Keratinocyte (primary cell): ENCODE results near the gene BLNK. TPM values are rescaled to one million over a fixed set of nuclear protein-coding genes. Genes with fewer than 3 reads are reported as not detected.

Experiments used
- DNase-seq: peaks from one replicate; pipeline ENCODE4 v3.0.0-alpha.2; 2011; ENCODE audit warnings: low read depth, missing footprints, low spot score
- FAIRE-seq: peaks from 2 replicates; lab custom pipeline; 2011; peaks lifted over from hg19 to GRCh38; lab: Jason Lieb, UNC
- H2AFZ ChIP-seq: 2 replicates; pipeline ENCODE4 v1.6.0; 2012; ENCODE audit warnings: low read length, control low read depth, inconsistent platforms; ENCODE audit not compliant: control insufficient read depth
- H3K27ac ChIP-seq: 2 replicates; pipeline ENCODE4 v1.5.1; 2011; ENCODE audit warnings: low read length; ENCODE audit not compliant: control insufficient read depth, insufficient read depth
- H3K27me3 ChIP-seq: 3 replicates; pipeline ENCODE4 v1.6.0; 2011; ENCODE audit warnings: low read length; ENCODE audit not compliant: control insufficient read depth, insufficient read depth; ENCODE audit errors: extremely low read depth
- H3K36me3 ChIP-seq, 2 experiments: 2 replicates in 1 of 2; 3 replicates in 1 of 2; pipeline ENCODE4 v1.5.1; 2011; ENCODE audit warnings: low read length in 2 of 2, mild to moderate bottlenecking in 1 of 2; ENCODE audit not compliant: control insufficient read depth in 2 of 2, insufficient read depth in 2 of 2; ENCODE audit errors: extremely low read depth in 1 of 2
- H3K4me1 ChIP-seq: 3 replicates; pipeline ENCODE4 v1.5.1; 2011; ENCODE audit warnings: low read length; ENCODE audit not compliant: control insufficient read depth, insufficient read depth; ENCODE audit errors: extremely low read depth
- H3K4me2 ChIP-seq: 3 replicates; pipeline ENCODE4 v1.6.0; 2011; ENCODE audit warnings: low read depth, low read length; ENCODE audit not compliant: control insufficient read depth, insufficient read depth; ENCODE audit errors: extremely low read depth
- H3K4me3 ChIP-seq, 3 experiments: fragments of 200-600 bp in 1 of 3; sonication (generic) in 1 of 3; 2 replicates in 2 of 3; 3 replicates in 1 of 3; pipeline ENCODE4 v1.5.1; 2011 to 2016; ENCODE audit warnings: low read length in 3 of 3, mild to moderate bottlenecking in 3 of 3, control low read depth in 2 of 3, inconsistent platforms in 1 of 3, low read depth in 1 of 3, mixed read lengths in 1 of 3, mixed run types in 1 of 3, moderate library complexity in 1 of 3; ENCODE audit not compliant: control insufficient read depth in 2 of 3, insufficient read depth in 2 of 3; ENCODE audit errors: extremely low read depth in 1 of 3
- H3K79me2 ChIP-seq: 2 replicates; pipeline ENCODE4 v1.6.0; 2012; ENCODE audit warnings: low read length; ENCODE audit not compliant: control insufficient read depth, insufficient read depth
- H3K9ac ChIP-seq: 3 replicates; pipeline ENCODE4 v1.6.0; 2011; ENCODE audit warnings: low read length; ENCODE audit not compliant: control insufficient read depth, insufficient read depth; ENCODE audit errors: extremely low read depth
- H3K9me1 ChIP-seq: 3 replicates; pipeline ENCODE4 v1.6.0; 2011; ENCODE audit warnings: low read length; ENCODE audit not compliant: control insufficient read depth, insufficient read depth; ENCODE audit errors: extremely low read depth
- H3K9me3 ChIP-seq: 2 replicates; pipeline ENCODE4 v1.5.1; 2012; ENCODE audit warnings: low read depth, low read length; ENCODE audit not compliant: control insufficient read depth
- H4K20me1 ChIP-seq: 3 replicates; pipeline ENCODE4 v1.6.0; 2011; ENCODE audit warnings: low read length; ENCODE audit not compliant: control insufficient read depth, insufficient read depth; ENCODE audit errors: extremely low read depth
- CTCF ChIP-seq, 3 experiments: IDR thresholded peaks in 1 of 3; conservative IDR thresholded peaks in 1 of 3; optimal IDR thresholded peaks in 1 of 3; 2 replicates in 2 of 3; 3 replicates in 1 of 3; pipeline versions ENCODE3 to v1.5.1; 2011; ENCODE audit warnings: low read length in 3 of 3, mild to moderate bottlenecking in 3 of 3, moderate library complexity in 2 of 3, control low read depth in 1 of 3, inconsistent platforms in 1 of 3; ENCODE audit not compliant: insufficient read depth in 2 of 3; ENCODE audit errors: extremely low read depth in 1 of 3
- EZH2 ChIP-seq: IDR thresholded peaks from one replicate; pipeline ENCODE4 v1.6.1; 2012; ENCODE audit warnings: inconsistent platforms, mild to moderate bottlenecking, low read length, moderate library complexity
- dilution Hi-C: fragments of 300-500 bp; cut with MboI; formaldehyde crosslinking; loops from one replicate; pipeline ENCODE4 v1.7.0; 2020; ENCODE audit warnings: low sequenced_read_pairs; ENCODE audit not compliant: extremely low pct_ligation_motif_present
- polyA plus RNA-seq, 5 experiments: library from polyadenylated mRNA; depleted of rRNA in 3 of 5; stranded (reverse) in 3 of 5; stranded (forward) in 1 of 5; unstranded in 1 of 5; fragments of >200 nt; gene quantifications; 1 replicate in 1 of 5; 2 replicates in 3 of 5; 3 replicates in 1 of 5; pipeline versions ENCODE4 v1.2.1 to v1.2.3, GENCODE V29; 2011 to 2012; ENCODE audit warnings: missing spikeins in 2 of 5, low read depth in 1 of 5, low replicate concordance in 1 of 5

BLNK gene
- polyA plus RNA-seq, 1 donor (not counting 4 experiments of a cell fraction or from before 2014, with no cell fraction given): 2.2 TPM

- H4K20me1 ChIP-seq: no peaks in the 10 kb centered on the region
- H3K4me2 ChIP-seq: no peak overlapping the region
- FAIRE-seq (no peak), DNase-seq (no peak)
- H2AFZ ChIP-seq: no peak overlapping the region
- peaks cover 16% of the 10 kb centered on the region for H3K4me1 ChIP-seq
- no peak overlapping the region for H3K4me3 ChIP-seq
- H3K9me1 ChIP-seq: no peaks in the 10 kb centered on the region
- no peak overlapping the region for H3K27ac ChIP-seq
- dilution Hi-C loops: no loop called here
- no peak overlapping the region for H3K9ac ChIP-seq
- H3K79me2 ChIP-seq: no peaks in the 10 kb centered on the region
- no peaks in the 10 kb centered on the region for H3K9me3 ChIP-seq
- TF ChIP-seq EZH2: no peak
- no peak for TF ChIP-seq CTCF (optimal IDR thresholded peaks at IDR 0.05 in 1 of 3, IDR thresholded peaks at IDR 0.05 in 1 of 3, conservative IDR thresholded peaks at IDR 0.05 in 1 of 3; ENCODE audit: extremely low read depth in 1 of 3, insufficient read depth in 2 of 3, low read length in 3 of 3)
- no peaks in the 10 kb centered on the region for H3K27me3 ChIP-seq
- no peaks in the 10 kb centered on the region for H3K36me3 ChIP-seq
Observed at GRCh38 chr10:96285331-96285752, 14.0 kb upstream of the BLNK start.

- H3K9me3 ChIP-seq: no peaks in the 10 kb centered on the region
- DNase-seq (no peak), FAIRE-seq (no peak)
- H3K4me1 ChIP-seq: peaks cover 16% of the 10 kb centered on the region
- no peaks in the 10 kb centered on the region for H3K36me3 ChIP-seq
- no peak overlapping the region for H3K4me3 ChIP-seq
- H3K4me2 ChIP-seq: no peak overlapping the region
- no peak overlapping the region for H3K9ac ChIP-seq
- no peaks in the 10 kb centered on the region for H3K27me3 ChIP-seq
- TF ChIP-seq CTCF (optimal IDR thresholded peaks at IDR 0.05 in 1 of 3, IDR thresholded peaks at IDR 0.05 in 1 of 3, conservative IDR thresholded peaks at IDR 0.05 in 1 of 3; ENCODE audit: extremely low read depth in 1 of 3, insufficient read depth in 2 of 3, low read length in 3 of 3): no peak
- no peak for TF ChIP-seq EZH2
- no peak overlapping the region for H3K27ac ChIP-seq
- dilution Hi-C loops: no loop called here
- H3K79me2 ChIP-seq: no peaks in the 10 kb centered on the region
- no peaks in the 10 kb centered on the region for H3K9me1 ChIP-seq
- no peak overlapping the region for H2AFZ ChIP-seq
- H4K20me1 ChIP-seq: no peaks in the 10 kb centered on the region
Observed at GRCh38 chr10:96283756-96284155, 12.4 kb upstream of the BLNK start.
